Osteoblast (primary cell): ENCODE measurements around the gene SPATA16. TPM values are rescaled to one million over a fixed set of nuclear protein-coding genes. Genes with fewer than 3 reads are reported as not detected.

ENCODE experiments used
- DNase-seq: peaks from one replicate; pipeline ENCODE4 v3.0.0; 2011; ENCODE audit warnings: low spot score, mixed read lengths; ENCODE audit not compliant: insufficient read length; ENCODE audit errors: missing footprints
- H2AFZ ChIP-seq: 2 replicates; pipeline ENCODE4 v1.6.0; 2011; ENCODE audit warnings: mild to moderate bottlenecking, low read length
- H3K27ac ChIP-seq: 2 replicates; pipeline ENCODE4 v1.5.1; 2011; ENCODE audit warnings: mild to moderate bottlenecking, low read depth, low read length, moderate library complexity
- H3K27me3 ChIP-seq: 2 replicates; pipeline ENCODE4 v1.6.0; 2012; ENCODE audit warnings: mild to moderate bottlenecking, control low read depth, inconsistent platforms, low read length, moderate library complexity; ENCODE audit not compliant: insufficient read depth
- H3K36me3 ChIP-seq: 2 replicates; pipeline ENCODE4 v1.5.1; 2011; ENCODE audit warnings: mild to moderate bottlenecking, low read length, control low read depth, moderate library complexity; ENCODE audit not compliant: insufficient read depth
- H3K4me1 ChIP-seq: 2 replicates; pipeline ENCODE4 v1.5.1; 2011; ENCODE audit warnings: mild to moderate bottlenecking, low read length, control low read depth, moderate library complexity; ENCODE audit not compliant: insufficient read depth
- H3K4me2 ChIP-seq: 2 replicates; pipeline ENCODE4 v1.6.0; 2011; ENCODE audit warnings: mild to moderate bottlenecking, low read length; ENCODE audit not compliant: insufficient read depth
- H3K4me3 ChIP-seq: fragments of 200-600 bp; sonication (generic); 3 replicates; pipeline ENCODE4 v1.5.1; 2012; ENCODE audit warnings: mild to moderate bottlenecking, low read length, inconsistent platforms; ENCODE audit not compliant: insufficient read depth
- H3K79me2 ChIP-seq: 2 replicates; pipeline ENCODE4 v1.6.0; 2012; ENCODE audit warnings: mild to moderate bottlenecking, low read length, control low read depth, inconsistent platforms; ENCODE audit not compliant: insufficient read depth
- H3K9me3 ChIP-seq: 2 replicates; pipeline ENCODE4 v1.5.1; 2011; ENCODE audit warnings: low read depth, low read length, control low read depth
- H4K20me1 ChIP-seq: 2 replicates; pipeline ENCODE4 v1.6.0; 2012; ENCODE audit warnings: mild to moderate bottlenecking, low read length, control low read depth; ENCODE audit not compliant: insufficient read depth
- CTCF ChIP-seq: IDR thresholded peaks from 2 replicates; pipeline ENCODE4 v1.5.1; 2011; ENCODE audit warnings: mild to moderate bottlenecking, low read depth, low read length, moderate library complexity; ENCODE audit errors: extremely low read depth
- total RNA-seq: library from RNA; depleted of rRNA; stranded (reverse); fragments of >200 nt; gene quantifications from 2 replicates; pipeline ENCODE4 v1.2.3, GENCODE V29; 2012

The SPATA16 gene
- total RNA-seq, 1 donor = not detected

- Histone ChIP-seq H4K20me1 (no peaks in the 10 kb centered on the region), H3K4me3 (no peak overlapping the region), H3K27me3 (peaks cover 2% of the 10 kb centered on the region), H3K4me1 (peaks cover 3% of the 10 kb centered on the region), H3K79me2 (no peaks in the 10 kb centered on the region), H3K4me2 (no peak overlapping the region), H3K27ac (no peak overlapping the region), H3K9me3 (no peaks in the 10 kb centered on the region), H3K36me3 (no peaks in the 10 kb centered on the region), H2AFZ (no peak overlapping the region)
- DNase-seq = no peak
- no peak for TF ChIP-seq CTCF
Observed at GRCh38 chr3:172848910-172849309, 292.1 kb downstream of the SPATA16 start.

- Histone ChIP-seq H3K27ac (no peak overlapping the region), H3K9me3 (no peaks in the 10 kb centered on the region), H3K79me2 (no peaks in the 10 kb centered on the region), H3K4me2 (no peak overlapping the region), H3K4me3 (no peak overlapping the region), H4K20me1 (no peaks in the 10 kb centered on the region), H3K36me3 (no peaks in the 10 kb centered on the region), H3K27me3 (no peaks in the 10 kb centered on the region), H3K4me1 (peaks cover 3% of the 10 kb centered on the region), H2AFZ (no peak overlapping the region)
- no peak for DNase-seq
- no peak for TF ChIP-seq CTCF
Observed at GRCh38 chr3:172847292-172847691, 293.7 kb downstream of the SPATA16 start.

- Histone ChIP-seq H4K20me1 (no peaks in the 10 kb centered on the region), H3K4me2 (no peak overlapping the region)
Observed at GRCh38 chr3:172846706-172847105, 294.3 kb downstream of the SPATA16 start.

GRCh38 chr3:172846103-172846561, 294.9 kb downstream of the SPATA16 start:
- Histone ChIP-seq H3K27ac (no peak overlapping the region), H2AFZ (no peak overlapping the region), H3K4me1 (peaks cover 3% of the 10 kb centered on the region), H4K20me1 (no peaks in the 10 kb centered on the region), H3K27me3 (peaks cover 4% of the 10 kb centered on the region), H3K4me2 (no peak overlapping the region), H3K9me3 (no peaks in the 10 kb centered on the region), H3K79me2 (no peaks in the 10 kb centered on the region), H3K36me3 (no peaks in the 10 kb centered on the region), H3K4me3 (no peak overlapping the region)
- DNase-seq = no peak
- TF ChIP-seq CTCF = no peak

More at GRCh38 chr3:172846706-172847105, 294.3 kb downstream of the SPATA16 start:
- no peak for TF ChIP-seq CTCF
- DNase-seq = no peak
- Histone ChIP-seq H3K79me2 (no peaks in the 10 kb centered on the region), H2AFZ (no peak overlapping the region), H3K9me3 (no peaks in the 10 kb centered on the region), H3K4me1 (peaks cover 3% of the 10 kb centered on the region), H3K27me3 (peaks cover 4% of the 10 kb centered on the region), H3K27ac (no peak overlapping the region), H3K4me3 (no peak overlapping the region), H3K36me3 (no peaks in the 10 kb centered on the region)
